Measurements from ENCODE around the gene ADD1.

The ADD1 gene

GRCh38 chr4:2834001-2834921 is 9.4 kb upstream of the ADD1 start:
- no peak for ATAC-seq
- DNase-seq = no peak

GRCh38 chr4:2835978-2836377 is 7.7 kb upstream of the ADD1 start:
- ATAC-seq (no peak), DNase-seq (no peak)

- DNase-seq (no peak), ATAC-seq (no peak)
Measured at GRCh38 chr4:2836391-2836859, 7.2 kb upstream of the ADD1 start.

- ATAC-seq (no peak), DNase-seq (no peak)
Measured at GRCh38 chr4:2837110-2837903, 6.3 kb upstream of the ADD1 start.

GRCh38 chr4:2837904-2838496 is 5.6 kb upstream of the ADD1 start:
- peak; percentile 83 for ATAC-seq
- peak; percentile 65 for DNase-seq

GRCh38 chr4:2839060-2839459 is 4.6 kb upstream of the ADD1 start:
- ATAC-seq (no peak), DNase-seq (no peak)

- DNase-seq (no peak), ATAC-seq (no peak)
Measured at GRCh38 chr4:2842687-2843262, 869 bp upstream of the ADD1 start.

GRCh38 chr4:2843941-2844584 is 419 bp downstream of the ADD1 start:
- DNase-seq = no peak

GRCh38 chr4:2846172-2846571 is 2.5 kb downstream of the ADD1 start:
- ATAC-seq = no peak
- no peak for DNase-seq

More at GRCh38 chr4:2843941-2844584, 419 bp downstream of the ADD1 start:
- ATAC-seq = peak; percentile 10

- DNase-seq (no peak), ATAC-seq (no peak)
Measured at GRCh38 chr4:2847302-2847871, 3.7 kb downstream of the ADD1 start.

GRCh38 chr4:2848449-2848848 is 4.8 kb downstream of the ADD1 start:
- no peak for DNase-seq
- no peak for ATAC-seq

GRCh38 chr4:2849267-2850152 is 5.9 kb downstream of the ADD1 start:
- ATAC-seq = no peak
- DNase-seq = no peak

- no peak for DNase-seq
- no peak for ATAC-seq
Measured at GRCh38 chr4:2850966-2851798, 7.5 kb downstream of the ADD1 start.

GRCh38 chr4:2852481-2852921 is 8.9 kb downstream of the ADD1 start:
- no peak for DNase-seq

GRCh38 chr4:2855584-2855983 is 11.9 kb downstream of the ADD1 start:
- ATAC-seq (no peak), DNase-seq (no peak)

More at GRCh38 chr4:2852481-2852921, 8.9 kb downstream of the ADD1 start:
- peak; percentile 26 for ATAC-seq

- ATAC-seq (no peak), DNase-seq (no peak)
Measured at GRCh38 chr4:2856266-2856665, 12.6 kb downstream of the ADD1 start.

- ATAC-seq (no peak), DNase-seq (no peak)
Measured at GRCh38 chr4:2857349-2857927, 13.8 kb downstream of the ADD1 start.

- ATAC-seq (no peak), DNase-seq (no peak)
Measured at GRCh38 chr4:2858451-2859217, 15.0 kb downstream of the ADD1 start.
